ENCODE results near the gene SLC29A3. TPM values are rescaled to one million over a fixed set of nuclear protein-coding genes. Genes with fewer than 3 reads are reported as not detected.

SLC29A3 gene
- total and polyA plus RNA-seq, 2 of the 8 experiments (the other 6 are each of a cell fraction or from before 2014, with no cell fraction given) = 14.0 to 24.6 TPM

DNA sequence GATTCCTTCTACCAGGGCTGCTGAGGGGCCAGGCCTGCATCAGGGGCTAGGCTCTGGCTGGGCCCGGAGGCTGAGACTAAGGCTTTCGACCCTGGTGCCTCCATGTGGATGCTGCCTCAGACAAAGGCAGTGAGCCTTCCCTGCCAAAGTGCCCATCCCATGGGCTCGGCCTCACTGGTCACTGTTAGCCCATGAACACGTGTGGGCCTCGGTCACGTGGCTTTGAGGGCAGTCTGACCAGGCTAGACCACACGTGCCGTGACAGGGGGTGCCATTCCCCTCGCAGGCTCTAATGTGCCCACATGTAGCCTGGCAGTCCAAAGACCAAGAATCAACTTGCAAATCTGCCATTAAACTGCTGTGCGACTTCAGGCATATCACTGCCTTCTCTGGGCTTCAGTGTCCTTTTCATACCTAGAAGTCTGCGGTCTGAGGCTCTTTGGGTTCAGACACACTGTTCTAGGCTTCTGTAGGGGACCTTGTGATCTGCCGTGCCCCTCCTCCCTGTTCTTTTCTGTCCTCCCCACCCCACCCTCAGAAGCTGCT lies 17.6 kb upstream of the SLC29A3 start (continued):
- TF ChIP-seq, protein P1, sequence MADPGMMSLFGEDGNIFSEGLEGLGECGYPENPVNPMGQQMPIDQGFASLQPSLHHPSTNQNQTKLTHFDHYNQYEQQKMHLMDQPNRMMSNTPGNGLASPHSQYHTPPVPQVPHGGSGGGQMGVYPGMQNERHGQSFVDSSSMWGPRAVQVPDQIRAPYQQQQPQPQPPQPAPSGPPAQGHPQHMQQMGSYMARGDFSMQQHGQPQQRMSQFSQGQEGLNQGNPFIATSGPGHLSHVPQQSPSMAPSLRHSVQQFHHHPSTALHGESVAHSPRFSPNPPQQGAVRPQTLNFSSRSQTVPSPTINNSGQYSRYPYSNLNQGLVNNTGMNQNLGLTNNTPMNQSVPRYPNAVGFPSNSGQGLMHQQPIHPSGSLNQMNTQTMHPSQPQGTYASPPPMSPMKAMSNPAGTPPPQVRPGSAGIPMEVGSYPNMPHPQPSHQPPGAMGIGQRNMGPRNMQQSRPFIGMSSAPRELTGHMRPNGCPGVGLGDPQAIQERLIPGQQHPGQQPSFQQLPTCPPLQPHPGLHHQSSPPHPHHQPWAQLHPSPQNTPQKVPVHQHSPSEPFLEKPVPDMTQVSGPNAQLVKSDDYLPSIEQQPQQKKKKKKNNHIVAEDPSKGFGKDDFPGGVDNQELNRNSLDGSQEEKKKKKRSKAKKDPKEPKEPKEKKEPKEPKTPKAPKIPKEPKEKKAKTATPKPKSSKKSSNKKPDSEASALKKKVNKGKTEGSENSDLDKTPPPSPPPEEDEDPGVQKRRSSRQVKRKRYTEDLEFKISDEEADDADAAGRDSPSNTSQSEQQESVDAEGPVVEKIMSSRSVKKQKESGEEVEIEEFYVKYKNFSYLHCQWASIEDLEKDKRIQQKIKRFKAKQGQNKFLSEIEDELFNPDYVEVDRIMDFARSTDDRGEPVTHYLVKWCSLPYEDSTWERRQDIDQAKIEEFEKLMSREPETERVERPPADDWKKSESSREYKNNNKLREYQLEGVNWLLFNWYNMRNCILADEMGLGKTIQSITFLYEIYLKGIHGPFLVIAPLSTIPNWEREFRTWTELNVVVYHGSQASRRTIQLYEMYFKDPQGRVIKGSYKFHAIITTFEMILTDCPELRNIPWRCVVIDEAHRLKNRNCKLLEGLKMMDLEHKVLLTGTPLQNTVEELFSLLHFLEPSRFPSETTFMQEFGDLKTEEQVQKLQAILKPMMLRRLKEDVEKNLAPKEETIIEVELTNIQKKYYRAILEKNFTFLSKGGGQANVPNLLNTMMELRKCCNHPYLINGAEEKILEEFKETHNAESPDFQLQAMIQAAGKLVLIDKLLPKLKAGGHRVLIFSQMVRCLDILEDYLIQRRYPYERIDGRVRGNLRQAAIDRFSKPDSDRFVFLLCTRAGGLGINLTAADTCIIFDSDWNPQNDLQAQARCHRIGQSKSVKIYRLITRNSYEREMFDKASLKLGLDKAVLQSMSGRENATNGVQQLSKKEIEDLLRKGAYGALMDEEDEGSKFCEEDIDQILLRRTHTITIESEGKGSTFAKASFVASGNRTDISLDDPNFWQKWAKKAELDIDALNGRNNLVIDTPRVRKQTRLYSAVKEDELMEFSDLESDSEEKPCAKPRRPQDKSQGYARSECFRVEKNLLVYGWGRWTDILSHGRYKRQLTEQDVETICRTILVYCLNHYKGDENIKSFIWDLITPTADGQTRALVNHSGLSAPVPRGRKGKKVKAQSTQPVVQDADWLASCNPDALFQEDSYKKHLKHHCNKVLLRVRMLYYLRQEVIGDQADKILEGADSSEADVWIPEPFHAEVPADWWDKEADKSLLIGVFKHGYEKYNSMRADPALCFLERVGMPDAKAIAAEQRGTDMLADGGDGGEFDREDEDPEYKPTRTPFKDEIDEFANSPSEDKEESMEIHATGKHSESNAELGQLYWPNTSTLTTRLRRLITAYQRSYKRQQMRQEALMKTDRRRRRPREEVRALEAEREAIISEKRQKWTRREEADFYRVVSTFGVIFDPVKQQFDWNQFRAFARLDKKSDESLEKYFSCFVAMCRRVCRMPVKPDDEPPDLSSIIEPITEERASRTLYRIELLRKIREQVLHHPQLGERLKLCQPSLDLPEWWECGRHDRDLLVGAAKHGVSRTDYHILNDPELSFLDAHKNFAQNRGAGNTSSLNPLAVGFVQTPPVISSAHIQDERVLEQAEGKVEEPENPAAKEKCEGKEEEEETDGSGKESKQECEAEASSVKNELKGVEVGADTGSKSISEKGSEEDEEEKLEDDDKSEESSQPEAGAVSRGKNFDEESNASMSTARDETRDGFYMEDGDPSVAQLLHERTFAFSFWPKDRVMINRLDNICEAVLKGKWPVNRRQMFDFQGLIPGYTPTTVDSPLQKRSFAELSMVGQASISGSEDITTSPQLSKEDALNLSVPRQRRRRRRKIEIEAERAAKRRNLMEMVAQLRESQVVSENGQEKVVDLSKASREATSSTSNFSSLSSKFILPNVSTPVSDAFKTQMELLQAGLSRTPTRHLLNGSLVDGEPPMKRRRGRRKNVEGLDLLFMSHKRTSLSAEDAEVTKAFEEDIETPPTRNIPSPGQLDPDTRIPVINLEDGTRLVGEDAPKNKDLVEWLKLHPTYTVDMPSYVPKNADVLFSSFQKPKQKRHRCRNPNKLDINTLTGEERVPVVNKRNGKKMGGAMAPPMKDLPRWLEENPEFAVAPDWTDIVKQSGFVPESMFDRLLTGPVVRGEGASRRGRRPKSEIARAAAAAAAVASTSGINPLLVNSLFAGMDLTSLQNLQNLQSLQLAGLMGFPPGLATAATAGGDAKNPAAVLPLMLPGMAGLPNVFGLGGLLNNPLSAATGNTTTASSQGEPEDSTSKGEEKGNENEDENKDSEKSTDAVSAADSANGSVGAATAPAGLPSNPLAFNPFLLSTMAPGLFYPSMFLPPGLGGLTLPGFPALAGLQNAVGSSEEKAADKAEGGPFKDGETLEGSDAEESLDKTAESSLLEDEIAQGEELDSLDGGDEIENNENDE (IDR thresholded peaks at IDR 0.05; ENCODE audit: insufficient replicate concordance, low read length) = no peak
- TF ChIP-seq TAF1 (IDR thresholded peaks at IDR 0.05; ENCODE audit: low read depth, low read length) (no peak), KDM5A (IDR thresholded peaks at IDR 0.05; ENCODE audit: low read length) (no peak), SIRT6 (IDR thresholded peaks at IDR 0.05; ENCODE audit: low read length) (no peak), CBX8 (IDR thresholded peaks at IDR 0.05; ENCODE audit: borderline replicate concordance, low read depth, low read length) (no peak), RAD21 (IDR thresholded peaks at IDR 0.05 in 1 of 2, conservative IDR thresholded peaks at IDR 0.05 in 1 of 2; ENCODE audit: low read depth in 2 of 2, low read length in 2 of 2) (no peak), CEBPB (IDR thresholded peaks at IDR 0.05; ENCODE audit: low read depth, low read length) (no peak), RFX5 (IDR thresholded peaks at IDR 0.05; ENCODE audit: borderline replicate concordance, low read depth, low read length) (no peak)
- TF ChIP-seq, protein P2, sequence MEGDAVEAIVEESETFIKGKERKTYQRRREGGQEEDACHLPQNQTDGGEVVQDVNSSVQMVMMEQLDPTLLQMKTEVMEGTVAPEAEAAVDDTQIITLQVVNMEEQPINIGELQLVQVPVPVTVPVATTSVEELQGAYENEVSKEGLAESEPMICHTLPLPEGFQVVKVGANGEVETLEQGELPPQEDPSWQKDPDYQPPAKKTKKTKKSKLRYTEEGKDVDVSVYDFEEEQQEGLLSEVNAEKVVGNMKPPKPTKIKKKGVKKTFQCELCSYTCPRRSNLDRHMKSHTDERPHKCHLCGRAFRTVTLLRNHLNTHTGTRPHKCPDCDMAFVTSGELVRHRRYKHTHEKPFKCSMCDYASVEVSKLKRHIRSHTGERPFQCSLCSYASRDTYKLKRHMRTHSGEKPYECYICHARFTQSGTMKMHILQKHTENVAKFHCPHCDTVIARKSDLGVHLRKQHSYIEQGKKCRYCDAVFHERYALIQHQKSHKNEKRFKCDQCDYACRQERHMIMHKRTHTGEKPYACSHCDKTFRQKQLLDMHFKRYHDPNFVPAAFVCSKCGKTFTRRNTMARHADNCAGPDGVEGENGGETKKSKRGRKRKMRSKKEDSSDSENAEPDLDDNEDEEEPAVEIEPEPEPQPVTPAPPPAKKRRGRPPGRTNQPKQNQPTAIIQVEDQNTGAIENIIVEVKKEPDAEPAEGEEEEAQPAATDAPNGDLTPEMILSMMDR (IDR thresholded peaks at IDR 0.05; ENCODE audit: control extremely low read depth in 1 of 3, insufficient read depth in 1 of 3, low read depth in 1 of 3, low read length in 3 of 3) = no peak

Measured in H1 (cell line).